DOHH2 (cell line): Measurements from ENCODE around the gene HHIPL2.

Experiments used
- H3F3A ChIP-seq: fragments of 200-600 bp; sonication (generic), shearing (Covaris generic); 2 replicates; pipeline ENCODE4 v1.6.0; 2016; ENCODE audit warnings: antibody characterized with exemption, mild to moderate bottlenecking; ENCODE audit not compliant: control insufficient read depth, insufficient read depth
- H3K27ac ChIP-seq: fragments of 200-600 bp; sonication (generic); 2 replicates; pipeline ENCODE4 v1.5.1; 2014; ENCODE audit warnings: low read depth, mild to moderate bottlenecking, low read length, moderate library complexity
- H3K27me3 ChIP-seq: fragments of 200-600 bp; sonication (generic); 2 replicates; pipeline ENCODE4 v1.6.1; 2014; ENCODE audit warnings: mild to moderate bottlenecking, low read length, mixed read lengths; ENCODE audit not compliant: control insufficient read depth
- H3K36me3 ChIP-seq: fragments of 200-600 bp; sonication (generic); 2 replicates; pipeline ENCODE4 v1.6.1; 2014; ENCODE audit warnings: mild to moderate bottlenecking, low read length, moderate library complexity, mixed read lengths; ENCODE audit not compliant: control insufficient read depth
- H3K4me1 ChIP-seq: fragments of 200-600 bp; sonication (generic); 2 replicates; pipeline ENCODE4 v1.6.1; 2014; ENCODE audit warnings: mild to moderate bottlenecking, low read length, mixed read lengths; ENCODE audit not compliant: control insufficient read depth
- H3K4me2 ChIP-seq: fragments of 200-600 bp; sonication (generic); 2 replicates; pipeline ENCODE4 v1.6.0; 2014; ENCODE audit warnings: mild to moderate bottlenecking, low read length, moderate library complexity
- H3K4me3 ChIP-seq: fragments of 200-600 bp; sonication (generic); 2 replicates; pipeline ENCODE4 v1.5.1; 2014; ENCODE audit warnings: mild to moderate bottlenecking, low read length, mixed read lengths
- H3K79me2 ChIP-seq: fragments of 200-600 bp; sonication (generic); 2 replicates; pipeline ENCODE4 v1.6.1; 2014; ENCODE audit warnings: mild to moderate bottlenecking, low read length, mixed read lengths; ENCODE audit not compliant: control insufficient read depth
- H3K9me2 ChIP-seq: fragments of 200-600 bp; sonication (generic); replicated peaks from 2 replicates; pipeline ENCODE4 v1.6.1; 2014; ENCODE audit warnings: mild to moderate bottlenecking, low read length, mixed read lengths; ENCODE audit not compliant: control insufficient read depth
- H3K9me3 ChIP-seq: fragments of 200-600 bp; sonication (generic); 2 replicates; pipeline ENCODE4 v1.6.1; 2014; ENCODE audit warnings: antibody characterized with exemption, low read length, mixed read lengths; ENCODE audit not compliant: control insufficient read depth, insufficient read depth
- H4K20me1 ChIP-seq: fragments of 200-600 bp; sonication (generic); 2 replicates; pipeline ENCODE4 v1.6.0; 2014; ENCODE audit warnings: low read depth, mild to moderate bottlenecking, antibody characterized with exemption, low read length, moderate library complexity; ENCODE audit not compliant: control insufficient read depth, insufficient read depth
- CTCF ChIP-seq: fragments of 200-600 bp; sonication (generic); IDR thresholded peaks from one replicate; pipeline ENCODE4 v1.5.1; 2014; ENCODE audit warnings: antibody characterized with exemption, mild to moderate bottlenecking, low read depth, low read length; ENCODE audit not compliant: poor library complexity, severe bottlenecking
- EZH2phosphoT487 ChIP-seq: fragments of 200-600 bp; sonication (generic); IDR thresholded peaks from 2 replicates; pipeline ENCODE4 v1.6.1; 2017; ENCODE audit warnings: borderline replicate concordance, mild to moderate bottlenecking, antibody characterized with exemption, low read length, moderate library complexity, mixed read lengths

Gene HHIPL2

GRCh38 chr1:222579316-222579715 is 31.4 kb upstream of the HHIPL2 start:
- no peaks in the 10 kb centered on the region for H4K20me1 ChIP-seq
- TF ChIP-seq EZH2phosphoT487 (no peak), CTCF (no peak)
- H3K4me3 ChIP-seq = no peak overlapping the region
- no peak overlapping the region for H3K27ac ChIP-seq
- H3K9me2 ChIP-seq = no peaks in the 10 kb centered on the region
- peaks cover 14% of the 10 kb centered on the region for H3K79me2 ChIP-seq
- 0 out of 2 replicates have a peak, but pooled peaks cover 2% of the 10 kb centered on the region for H3F3A ChIP-seq
- H3K9me3 ChIP-seq = no peaks in the 10 kb centered on the region
- H3K36me3 ChIP-seq = peaks cover 78% of the 10 kb centered on the region
- H3K4me1 ChIP-seq = peaks cover 9% of the 10 kb centered on the region
- no peak overlapping the region for H3K4me2 ChIP-seq
- no peaks in the 10 kb centered on the region for H3K27me3 ChIP-seq

- Histone ChIP-seq H3K4me3 (no peak overlapping the region), H3K4me2 (no peak overlapping the region), H3K9me2 (no peaks in the 10 kb centered on the region), H4K20me1 (no peaks in the 10 kb centered on the region), H3F3A (no peaks in the 10 kb centered on the region), H3K27ac (no peak overlapping the region), H3K79me2 (no peaks in the 10 kb centered on the region), H3K27me3 (no peaks in the 10 kb centered on the region), H3K4me1 (no peaks in the 10 kb centered on the region), H3K9me3 (0 out of 2 replicates have a peak, but pooled peaks cover 2% of the 10 kb centered on the region), H3K36me3 (peaks cover 86% of the 10 kb centered on the region)
- TF ChIP-seq CTCF = no peak
- no peak for TF ChIP-seq EZH2phosphoT487
Observed at GRCh38 chr1:222570837-222571236, 22.9 kb upstream of the HHIPL2 start.

- Histone ChIP-seq H3K36me3 (peaks cover 58% of the 10 kb centered on the region), H3K79me2 (no peaks in the 10 kb centered on the region), H3K9me3 (no peaks in the 10 kb centered on the region), H3K27me3 (no peaks in the 10 kb centered on the region), H3K9me2 (no peaks in the 10 kb centered on the region), H3K4me2 (no peak overlapping the region), H3K27ac (no peak overlapping the region), H3K4me1 (no peaks in the 10 kb centered on the region), H3K4me3 (no peak overlapping the region), H3F3A (no peaks in the 10 kb centered on the region), H4K20me1 (no peaks in the 10 kb centered on the region)
- TF ChIP-seq EZH2phosphoT487 = no peak
- no peak for TF ChIP-seq CTCF
Observed at GRCh38 chr1:222561656-222562055, 13.8 kb upstream of the HHIPL2 start.

GRCh38 chr1:222557574-222557973 is 9.7 kb upstream of the HHIPL2 start:
- peaks cover 50% of the 10 kb centered on the region for H3K36me3 ChIP-seq
- H3K27me3 ChIP-seq = no peaks in the 10 kb centered on the region
- H3K4me1 ChIP-seq = no peaks in the 10 kb centered on the region
- no peaks in the 10 kb centered on the region for H3K9me2 ChIP-seq
- no peaks in the 10 kb centered on the region for H3F3A ChIP-seq
- H4K20me1 ChIP-seq = no peaks in the 10 kb centered on the region
- no peak for TF ChIP-seq CTCF
- no peak for TF ChIP-seq EZH2phosphoT487
- no peaks in the 10 kb centered on the region for H3K79me2 ChIP-seq
- no peak overlapping the region for H3K4me3 ChIP-seq
- H3K9me3 ChIP-seq = no peaks in the 10 kb centered on the region
- no peak overlapping the region for H3K4me2 ChIP-seq
- no peak overlapping the region for H3K27ac ChIP-seq
